Calu3 (cell line): ENCODE data around the gene SELENOT. TPM values are rescaled to one million over a fixed set of nuclear protein-coding genes. Genes with fewer than 3 reads are reported as not detected.

ENCODE experiments used
- BruUV-seq: library from RNA; stranded (reverse); fragments of 400-500 nt; replicated peaks from 2 replicates; lab custom pipeline; 2021; lab: Mats Ljungman, UMichigan
- CTCF ChIA-PET: fragments of 300-600 bp; sonication (Branson Sonifier 250); formaldehyde crosslinking; loops from one replicate; lab custom pipeline; 2022; ENCODE audit warnings: antibody characterized with exemption; lab: Charles Lee
- DNase-seq: peaks from one replicate; pipeline ENCODE4 v3.0.0; 2022
- H3K27ac Mint-ChIP-seq: one replicate; pipeline ENCODE4 v1.8.0; 2022; ENCODE audit warnings: mixed read lengths; ENCODE audit not compliant: unreplicated experiment
- H3K27me3 Mint-ChIP-seq: one replicate; pipeline ENCODE4 v1.8.0; 2022; ENCODE audit warnings: mixed read lengths; ENCODE audit not compliant: unreplicated experiment
- H3K36me3 Mint-ChIP-seq: one replicate; pipeline ENCODE4 v1.8.0; 2022; ENCODE audit warnings: mild to moderate bottlenecking, moderate library complexity, mixed read lengths; ENCODE audit not compliant: insufficient read depth, unreplicated experiment
- H3K4me1 Mint-ChIP-seq: one replicate; pipeline ENCODE4 v1.8.0; 2022; ENCODE audit warnings: mild to moderate bottlenecking, low read depth, mixed read lengths; ENCODE audit not compliant: unreplicated experiment
- H3K4me3 Mint-ChIP-seq: one replicate; pipeline ENCODE4 v1.8.0; 2022; ENCODE audit warnings: mild to moderate bottlenecking, low read depth, moderate library complexity, mixed read lengths; ENCODE audit not compliant: unreplicated experiment
- H3K9me3 Mint-ChIP-seq: one replicate; pipeline ENCODE4 v1.8.0; 2022; ENCODE audit warnings: low read depth, mixed read lengths; ENCODE audit not compliant: unreplicated experiment
- CTCF ChIP-seq: fragments of 200-600 bp; IDR thresholded peaks from one replicate; pipeline ENCODE4 v1.8.0; 2022; ENCODE audit warnings: antibody characterized with exemption; ENCODE audit not compliant: unreplicated experiment
- intact Hi-C: fragments of 100-400 bp; cut with micrococcal nuclease; formaldehyde crosslinking; loops from one replicate; pipeline ENCODE4 v1.10.0; 2022; ENCODE audit not compliant: unreplicated experiment
- total RNA-seq: library from RNA; stranded (reverse); gene quantifications from 2 replicates; pipeline ENCODE4 v1.2.3, GENCODE V29; 2022

SELENOT gene
- total RNA-seq, 1 experiment from 2014 or later, result 210 TPM

GRCh38 chr3:150602426-150603152, 532 bp upstream of the SELENOT start:
- H3K27me3 Mint-ChIP-seq, result no peaks in the 10 kb centered on the region
- intact Hi-C loops, result loop anchor here (5.0 to 10.0 kb wide), 3 partner anchors 100 to 262 kb away; partner anchors contain the start of genes ERICH6 and SIAH2
- H3K9me3 Mint-ChIP-seq, result no peaks in the 10 kb centered on the region
- DNase-seq, result no peak
- no peak for TF ChIP-seq CTCF
- peak overlapping the region; percentile 98 for H3K27ac Mint-ChIP-seq
- H3K36me3 Mint-ChIP-seq, result peaks cover 69% of the 10 kb centered on the region
- H3K4me3 Mint-ChIP-seq, result peak overlapping the region; percentile 97
- TSS peak; percentile 91 for BruUV-seq
- H3K4me1 Mint-ChIP-seq, result peaks cover 65% of the 10 kb centered on the region
- CTCF ChIA-PET, result interaction anchor here (0.5 to 1.0 kb wide), 4 partner anchors 18 to 157 kb away, joined by 3 to 4 read pairs (median 4); no protein-coding TSS in a partner anchor

- Mint-ChIP-seq H3K4me1 (peaks cover 67% of the 10 kb centered on the region), H3K27ac (peak overlapping the region; percentile 98), H3K36me3 (peaks cover 70% of the 10 kb centered on the region), H3K9me3 (no peaks in the 10 kb centered on the region), H3K4me3 (peak overlapping the region; percentile 97), H3K27me3 (no peaks in the 10 kb centered on the region)
- no peak for DNase-seq
- intact Hi-C loops, result loop anchor here (5.0 to 10.0 kb wide), 3 partner anchors 98 to 261 kb away; partner anchors contain the start of genes ERICH6 and SIAH2
- BruUV-seq, result no TSS peak
- no peak for TF ChIP-seq CTCF
- CTCF ChIA-PET, result no interaction called here
Measured at GRCh38 chr3:150603980-150604319, 829 bp downstream of the SELENOT start.

- CTCF ChIA-PET, result no interaction called here
- no peak overlapping the region for H3K27ac Mint-ChIP-seq
- DNase-seq, result no peak
- H3K36me3 Mint-ChIP-seq, result peaks cover 57% of the 10 kb centered on the region
- H3K9me3 Mint-ChIP-seq, result no peaks in the 10 kb centered on the region
- intact Hi-C loops, result loop anchor here (10.0 kb wide), 1 partner anchor 259 kb away; no protein-coding TSS in a partner anchor
- H3K27me3 Mint-ChIP-seq, result no peaks in the 10 kb centered on the region
- no peak for TF ChIP-seq CTCF
- H3K4me1 Mint-ChIP-seq, result peaks cover 66% of the 10 kb centered on the region
- peak overlapping the region; percentile 97 for H3K4me3 Mint-ChIP-seq
- no TSS peak for BruUV-seq
Measured at GRCh38 chr3:150605998-150606641, 3.0 kb downstream of the SELENOT start.

- CTCF ChIA-PET, result no interaction called here
- Mint-ChIP-seq H3K4me3 (peak overlapping the region; percentile 4), H3K9me3 (no peaks in the 10 kb centered on the region), H3K36me3 (peaks cover 50% of the 10 kb centered on the region), H3K27me3 (no peaks in the 10 kb centered on the region), H3K27ac (peak overlapping the region; percentile 17), H3K4me1 (peaks cover 55% of the 10 kb centered on the region)
- no TSS peak for BruUV-seq
- DNase-seq, result no peak
- no peak for TF ChIP-seq CTCF
- intact Hi-C loops, result loop anchor here (10.0 kb wide), 1 partner anchor 257 kb away; no protein-coding TSS in a partner anchor
Measured at GRCh38 chr3:150607267-150608065, 4.3 kb downstream of the SELENOT start.
